Lung (tissue), 12 donors: ENCODE data around the gene LYZL4. TPM values are rescaled to one million over a fixed set of nuclear protein-coding genes. Genes with fewer than 3 reads are reported as not detected.

Source experiments
- ATAC-seq: fragments of 200-7000 bp; cut with Tn5 transposase; one replicate; pipeline ENCODE4 v1.9.1; 2020; ENCODE audit warnings: moderate number of reproducible peaks; ENCODE audit not compliant: insufficient read depth, low FRiP score
- DNase-seq, 3 donors: peaks; one replicate each; pipeline ENCODE4 v3.0.0-alpha.2; 2013 to 2017
- H3K27ac ChIP-seq, 2 donors: one replicate each; pipeline ENCODE4 v1.5.1; 2013; ENCODE audit warnings: mild to moderate bottlenecking in 2 of 2, moderate library complexity in 2 of 2, control low read depth in 1 of 2, inconsistent platforms in 1 of 2, low read depth in 1 of 2, low read length in 1 of 2
- H3K27me3 ChIP-seq, 3 donors: one replicate each; pipeline ENCODE4 v1.5.1; 2013; ENCODE audit warnings: low read length in 2 of 3; ENCODE audit not compliant: control insufficient read depth in 3 of 3, insufficient read depth in 3 of 3
- H3K36me3 ChIP-seq, 4 donors: one replicate each; pipeline ENCODE4 v1.5.1; 2013; ENCODE audit warnings: low read length in 4 of 4, mild to moderate bottlenecking in 1 of 4, moderate library complexity in 1 of 4; ENCODE audit not compliant: control insufficient read depth in 4 of 4, insufficient read depth in 4 of 4
- H3K4me1 ChIP-seq, 5 donors: one replicate each; pipeline ENCODE4 v1.5.1; 2013; ENCODE audit warnings: low read length in 5 of 5, mild to moderate bottlenecking in 2 of 5, moderate library complexity in 1 of 5; ENCODE audit not compliant: control insufficient read depth in 5 of 5, insufficient read depth in 5 of 5
- H3K4me3 ChIP-seq: one replicate; pipeline ENCODE4 v1.5.1; 2013; ENCODE audit warnings: mild to moderate bottlenecking, control low read depth, moderate library complexity
- H3K9ac ChIP-seq, 2 donors: one replicate each; pipeline ENCODE4 v1.5.1; 2013; ENCODE audit warnings: low read length in 2 of 2, control low read depth in 1 of 2; ENCODE audit not compliant: insufficient read depth in 1 of 2
- H3K9me3 ChIP-seq, 4 donors: one replicate each; pipeline ENCODE4 v1.5.1; 2013; ENCODE audit warnings: low read length in 3 of 4, mild to moderate bottlenecking in 1 of 4, moderate library complexity in 1 of 4; ENCODE audit not compliant: control insufficient read depth in 4 of 4, insufficient read depth in 3 of 4
- WGBS, 2 donors: extraction: QIAGEN DNeasy Blood & Tissue Kit; methylation state at CpG; one replicate each; pipeline ENCODE4 v1.1.7; 2013; 5-methylcytosine and 5-hydroxymethylcytosine counted together
- polyA plus RNA-seq, 2 donors: library from polyadenylated mRNA; stranded (reverse); fragments of 200-250 nt; gene quantifications; one replicate each; pipeline ENCODE4 v1.2.1, GENCODE V29; 2013
- total RNA-seq, 2 donors: library from RNA; depleted of rRNA in 1 of 2; stranded (reverse); fragments of >200 nt in 1 of 2; gene quantifications; one replicate each; pipeline ENCODE4 v1.2.1, GENCODE V29; 2014 to 2021
- TF ChIP-seq, protein P1 (sequence below): IDR thresholded peaks from 2 replicates; pipeline ENCODE4 v1.5.1; 2012; ENCODE audit warnings: mild to moderate bottlenecking; ENCODE audit errors: control extremely low read depth, extremely low read depth
- donor health status: control.
- donor health status: control.
- donor health status: Bipolar disorder and iron deficiency.
- donor health status: healthy.
- donor health status: DM: yes; HTN: yes; CAD: no.

The LYZL4 gene
- total and polyA plus RNA-seq, 4 donors: 0.14 TPM; not detected in 3

DNA sequence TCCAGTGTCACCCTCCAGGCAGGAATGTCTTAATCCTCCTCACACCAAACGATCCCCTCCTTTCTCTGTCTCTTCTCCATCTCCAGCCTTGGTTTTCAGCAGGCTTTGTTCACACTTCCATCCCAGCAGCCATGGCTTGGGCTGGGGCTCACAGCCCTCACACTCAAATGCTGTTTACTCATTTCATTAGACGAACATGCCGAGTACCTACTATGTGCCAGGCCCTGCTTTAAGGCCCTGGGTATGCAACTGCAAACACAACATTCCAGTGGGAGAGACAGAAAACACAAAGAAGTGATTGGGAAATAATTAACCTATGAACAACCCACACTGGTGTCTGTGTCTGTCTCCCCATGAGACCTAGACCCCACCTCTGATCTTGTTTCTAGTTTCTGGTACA, 43.9 kb downstream of the LYZL4 start:
- 63 to 65% methylated on average over 3 of the region's 3 CpGs for WGBS, 2 donors
- Histone ChIP-seq H3K27ac (no peak overlapping the region), H3K9ac (no peak overlapping the region), H3K4me3 (no peak overlapping the region), H3K27me3 (no peaks in the 10 kb centered on the region), H3K4me1 (peaks cover 0 to 3% (median 0%) of the 10 kb centered on the region in 5 donors), H3K36me3 (no peaks in the 10 kb centered on the region), H3K9me3 (peaks cover 0 to 6% (median 2%) of the 10 kb centered on the region in 4 donors)
- TF ChIP-seq, protein P1, sequence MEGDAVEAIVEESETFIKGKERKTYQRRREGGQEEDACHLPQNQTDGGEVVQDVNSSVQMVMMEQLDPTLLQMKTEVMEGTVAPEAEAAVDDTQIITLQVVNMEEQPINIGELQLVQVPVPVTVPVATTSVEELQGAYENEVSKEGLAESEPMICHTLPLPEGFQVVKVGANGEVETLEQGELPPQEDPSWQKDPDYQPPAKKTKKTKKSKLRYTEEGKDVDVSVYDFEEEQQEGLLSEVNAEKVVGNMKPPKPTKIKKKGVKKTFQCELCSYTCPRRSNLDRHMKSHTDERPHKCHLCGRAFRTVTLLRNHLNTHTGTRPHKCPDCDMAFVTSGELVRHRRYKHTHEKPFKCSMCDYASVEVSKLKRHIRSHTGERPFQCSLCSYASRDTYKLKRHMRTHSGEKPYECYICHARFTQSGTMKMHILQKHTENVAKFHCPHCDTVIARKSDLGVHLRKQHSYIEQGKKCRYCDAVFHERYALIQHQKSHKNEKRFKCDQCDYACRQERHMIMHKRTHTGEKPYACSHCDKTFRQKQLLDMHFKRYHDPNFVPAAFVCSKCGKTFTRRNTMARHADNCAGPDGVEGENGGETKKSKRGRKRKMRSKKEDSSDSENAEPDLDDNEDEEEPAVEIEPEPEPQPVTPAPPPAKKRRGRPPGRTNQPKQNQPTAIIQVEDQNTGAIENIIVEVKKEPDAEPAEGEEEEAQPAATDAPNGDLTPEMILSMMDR: no peak
- ATAC-seq (no peak), DNase-seq (no peak)

GRCh38 chr3:42357335-42357734, 53.1 kb downstream of the LYZL4 start:
- ATAC-seq (no peak), DNase-seq (no peak)
- no peaks in the 10 kb centered on the region for H3K36me3 ChIP-seq
- H3K9ac ChIP-seq: no peak overlapping the region
- H3K9me3 ChIP-seq: peaks cover 0 to 8% (median 0%) of the 10 kb centered on the region in 4 donors
- H3K4me1 ChIP-seq: no peaks in the 10 kb centered on the region
- H3K27ac ChIP-seq: no peak overlapping the region
- H3K27me3 ChIP-seq: peaks cover 0 to 3% (median 0%) of the 10 kb centered on the region in 3 donors
- 84 to 97% methylated on average over 1 of the region's 1 CpG for WGBS, 2 donors
- no peak overlapping the region for H3K4me3 ChIP-seq
- TF ChIP-seq, protein P1: no peak

GRCh38 chr3:42355612-42356011, 54.8 kb downstream of the LYZL4 start:
- peaks cover 0 to 3% (median 3%) of the 10 kb centered on the region in 3 donors for H3K27me3 ChIP-seq
- no peaks in the 10 kb centered on the region for H3K36me3 ChIP-seq
- H3K9ac ChIP-seq: no peak overlapping the region
- H3K27ac ChIP-seq: no peak overlapping the region
- no peaks in the 10 kb centered on the region for H3K4me1 ChIP-seq
- no peak for DNase-seq
- ATAC-seq: no peak
- no peak overlapping the region for H3K4me3 ChIP-seq
- TF ChIP-seq, protein P1: no peak
- peaks cover 0 to 5% (median 1%) of the 10 kb centered on the region in 4 donors for H3K9me3 ChIP-seq

DNA sequence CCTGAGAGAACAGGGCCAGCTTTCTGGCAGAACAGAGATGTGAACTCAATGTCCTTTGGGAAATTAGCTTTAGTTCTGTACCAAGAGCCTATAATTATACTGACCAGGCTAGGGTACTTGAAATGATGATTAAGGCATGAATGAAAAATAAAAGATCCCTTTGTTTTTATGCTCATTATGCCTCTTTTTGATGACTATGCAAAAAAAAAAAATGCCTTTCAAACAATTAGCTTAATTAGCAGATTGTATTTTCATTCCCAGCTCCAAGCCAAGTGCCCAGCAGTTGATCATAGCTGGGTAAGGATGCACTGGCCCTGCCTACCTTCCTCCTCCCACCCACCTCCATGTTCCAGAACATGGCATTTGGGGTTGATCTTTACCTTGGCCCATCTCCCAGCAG, 56.8 kb downstream of the LYZL4 start:
- H3K36me3 ChIP-seq: no peaks in the 10 kb centered on the region
- H3K9me3 ChIP-seq: peaks cover 0 to 5% (median 1%) of the 10 kb centered on the region in 4 donors
- H3K9ac ChIP-seq: no peak overlapping the region
- H3K27ac ChIP-seq: no peak overlapping the region
- no peak for DNase-seq
- ATAC-seq: no peak
- no peak overlapping the region for H3K4me3 ChIP-seq
- TF ChIP-seq, protein P1: no peak
- H3K4me1 ChIP-seq: no peaks in the 10 kb centered on the region
- H3K27me3 ChIP-seq: peaks cover 0 to 3% (median 3%) of the 10 kb centered on the region in 3 donors
